ENCODE measurements around the gene DCXR.
"Not testable (repeated sequence)": the region's sequence is repeated elsewhere in the genome, so short reads cannot be mapped to it uniquely, and the experiment has no call there.

Gene DCXR

GRCh38 chr17:82054351-82055022, 17.0 kb upstream of the DCXR start:
- DNase-seq: no peak

GRCh38 chr17:82053556-82054263, 16.2 kb upstream of the DCXR start:
- DNase-seq: no peak

GRCh38 chr17:82053130-82053529, 15.6 kb upstream of the DCXR start:
- DNase-seq: no peak

GRCh38 chr17:82052638-82053059, 15.2 kb upstream of the DCXR start:
- DNase-seq: no peak

GRCh38 chr17:82051776-82052637, 14.5 kb upstream of the DCXR start, which contains the start of the genes GPS1 and RFNG:
GPS1 (plus strand) TSS chr17:82051898; CDS start chr17:82051932, 34 bp downstream.
RFNG (minus strand) TSS chr17:82051811; CDS start chr17:82051766, 45 bp downstream.
- DNase-seq: no peak

- no peak for DNase-seq
These were observed 13.5 kb upstream of the DCXR start for GRCh38 chr17:82050761-82051641.

- DNase-seq: no peak
These were observed 12.8 kb upstream of the DCXR start for GRCh38 chr17:82050152-82050760.

- no peak for DNase-seq
These were observed 12.0 kb upstream of the DCXR start for GRCh38 chr17:82049521-82049971.

- DNase-seq: no peak
These were observed 11.6 kb upstream of the DCXR start for GRCh38 chr17:82049106-82049505.

GRCh38 chr17:82048571-82048971, 11.1 kb upstream of the DCXR start:
- no peak for DNase-seq

GRCh38 chr17:82047914-82048570, 10.5 kb upstream of the DCXR start:
- DNase-seq: no peak

- DNase-seq: no peak
These were observed 9.9 kb upstream of the DCXR start for GRCh38 chr17:82047379-82047778.

- DNase-seq: no peak
These were observed 9.4 kb upstream of the DCXR start for GRCh38 chr17:82046903-82047302.

- DNase-seq: no peak
These were observed 8.5 kb upstream of the DCXR start for GRCh38 chr17:82045936-82046484.

- no peak for DNase-seq
These were observed 6.0 kb upstream of the DCXR start for GRCh38 chr17:82043507-82043906.

- DNase-seq: no peak
These were observed 5.2 kb upstream of the DCXR start for GRCh38 chr17:82042649-82043048.

GRCh38 chr17:82041144-82041814, 3.8 kb upstream of the DCXR start:
- no peak for DNase-seq

GRCh38 chr17:82039695-82040299, 2.3 kb upstream of the DCXR start:
- DNase-seq: no peak

GRCh38 chr17:82038796-82039409, 1.4 kb upstream of the DCXR start:
- DNase-seq: not testable (repeated sequence)

- DNase-seq: no peak
These were observed 345 bp upstream of the DCXR start for GRCh38 chr17:82037889-82038195.
